SKM-1 (cell line): ENCODE measurements around the gene ATP1A4.

Experiments used
- DNase-seq: peaks from one replicate; lab custom pipeline; 2025; ENCODE audit not compliant: unreplicated experiment; lab: John Stamatoyannopoulos, UW

ATP1A4 gene

GRCh38 chr1:160144921-160145320 lies 6.5 kb upstream of the ATP1A4 start:
- DNase-seq, result no peak

GRCh38 chr1:160146107-160146506 lies 5.3 kb upstream of the ATP1A4 start:
- DNase-seq, result no peak

- DNase-seq, result no peak
Observed at GRCh38 chr1:160148121-160148520, 3.3 kb upstream of the ATP1A4 start.

GRCh38 chr1:160149233-160149632 lies 2.2 kb upstream of the ATP1A4 start:
- no peak for DNase-seq

- no peak for DNase-seq
Observed at GRCh38 chr1:160149716-160150115, 1.7 kb upstream of the ATP1A4 start.

- DNase-seq, result peak; percentile 70
Observed at GRCh38 chr1:160154790-160155189, 3.4 kb downstream of the ATP1A4 start.

GRCh38 chr1:160156361-160156760 lies 5.0 kb downstream of the ATP1A4 start:
- DNase-seq, result no peak

GRCh38 chr1:160157174-160157573 lies 5.8 kb downstream of the ATP1A4 start:
- no peak for DNase-seq

- no peak for DNase-seq
Observed at GRCh38 chr1:160158031-160158430, 6.6 kb downstream of the ATP1A4 start.

GRCh38 chr1:160158534-160158933 lies 7.1 kb downstream of the ATP1A4 start:
- no peak for DNase-seq

- DNase-seq, result no peak
Observed at GRCh38 chr1:160159846-160160245, 8.4 kb downstream of the ATP1A4 start.

GRCh38 chr1:160161965-160162705 lies 10.7 kb downstream of the ATP1A4 start:
- no peak for DNase-seq

- DNase-seq, result no peak
Observed at GRCh38 chr1:160162931-160163330, 11.5 kb downstream of the ATP1A4 start.

GRCh38 chr1:160163615-160164014 lies 12.2 kb downstream of the ATP1A4 start:
- DNase-seq, result no peak

- no peak for DNase-seq
Observed at GRCh38 chr1:160164121-160164520, 12.7 kb downstream of the ATP1A4 start.

- no peak for DNase-seq
Observed at GRCh38 chr1:160166166-160166868, 14.9 kb downstream of the ATP1A4 start.

GRCh38 chr1:160167056-160167455 lies 15.7 kb downstream of the ATP1A4 start:
- DNase-seq, result no peak

GRCh38 chr1:160167580-160167979 lies 16.2 kb downstream of the ATP1A4 start:
- DNase-seq, result no peak

GRCh38 chr1:160168016-160168415 lies 16.6 kb downstream of the ATP1A4 start:
- no peak for DNase-seq

- no peak for DNase-seq
Observed at GRCh38 chr1:160168609-160169369, 17.4 kb downstream of the ATP1A4 start.

- DNase-seq, result no peak
Observed at GRCh38 chr1:160169553-160170399, 18.4 kb downstream of the ATP1A4 start.
